ENCODE measurements around the gene CEACAM7.

The CEACAM7 gene

GRCh38 chr19:41705393-41706174 lies 17.5 kb upstream of the CEACAM7 start:
- no peaks in the 10 kb centered on the region for H3K79me2 ChIP-seq (ENCODE audit: insufficient read depth, low read length)
- no peak overlapping the region for H3K4me2 ChIP-seq (ENCODE audit: low read depth, low read length, poor library complexity, severe bottlenecking)
- no peaks in the 10 kb centered on the region for H3F3A ChIP-seq (ENCODE audit: insufficient read depth)
- no peak overlapping the region for H3K9ac ChIP-seq (ENCODE audit: low read length)
- H4K20me1 ChIP-seq (ENCODE audit: low read depth, low read length) = no peaks in the 10 kb centered on the region
- no peaks in the 10 kb centered on the region for H3K9me3 ChIP-seq (ENCODE audit: insufficient read depth, low read length)
- H3K9me2 ChIP-seq (replicated peaks; ENCODE audit: insufficient read depth, low read length) = no peaks in the 10 kb centered on the region
- H3K4me3 ChIP-seq (ENCODE audit: insufficient read depth, low read length, poor library complexity, severe bottlenecking) = no peak overlapping the region
- TF ChIP-seq EZH2phosphoT487 (conservative IDR thresholded peaks at IDR 0.05; ENCODE audit: low read length) (no peak), CTCF (IDR thresholded peaks at IDR 0.05; ENCODE audit: insufficient read depth, low read length, poor library complexity, severe bottlenecking) (no peak)
- H2AFZ ChIP-seq (ENCODE audit: low read depth, low read length, severe bottlenecking) = no peak overlapping the region
- no peaks in the 10 kb centered on the region for H3K27me3 ChIP-seq (ENCODE audit: low read length)
- H3K36me3 ChIP-seq (ENCODE audit: low read length) = no peaks in the 10 kb centered on the region
- H3K27ac ChIP-seq (ENCODE audit: low read depth, low read length) = no peak overlapping the region

GRCh38 chr19:41703602-41704293 lies 15.7 kb upstream of the CEACAM7 start:
- Histone ChIP-seq H3K79me2 (ENCODE audit: insufficient read depth, low read length) (no peaks in the 10 kb centered on the region), H4K20me1 (ENCODE audit: low read depth, low read length) (no peaks in the 10 kb centered on the region), H3K4me2 (ENCODE audit: low read depth, low read length, poor library complexity, severe bottlenecking) (no peak overlapping the region), H3K36me3 (ENCODE audit: low read length) (no peaks in the 10 kb centered on the region), H2AFZ (ENCODE audit: low read depth, low read length, severe bottlenecking) (no peak overlapping the region), H3K9me2 (replicated peaks; ENCODE audit: insufficient read depth, low read length) (no peaks in the 10 kb centered on the region), H3K27ac (ENCODE audit: low read depth, low read length) (no peak overlapping the region), H3K9me3 (ENCODE audit: insufficient read depth, low read length) (no peaks in the 10 kb centered on the region), H3K27me3 (ENCODE audit: low read length) (no peaks in the 10 kb centered on the region), H3K9ac (ENCODE audit: low read length) (no peak overlapping the region), H3K4me3 (ENCODE audit: insufficient read depth, low read length, poor library complexity, severe bottlenecking) (no peak overlapping the region), H3F3A (ENCODE audit: insufficient read depth) (no peaks in the 10 kb centered on the region)
- TF ChIP-seq EZH2phosphoT487 (conservative IDR thresholded peaks at IDR 0.05; ENCODE audit: low read length) (no peak), CTCF (IDR thresholded peaks at IDR 0.05; ENCODE audit: insufficient read depth, low read length, poor library complexity, severe bottlenecking) (no peak)

- no peaks in the 10 kb centered on the region for H3F3A ChIP-seq (ENCODE audit: insufficient read depth)
- H3K36me3 ChIP-seq (ENCODE audit: low read length) = no peaks in the 10 kb centered on the region
- no peak overlapping the region for H3K4me3 ChIP-seq (ENCODE audit: insufficient read depth, low read length, poor library complexity, severe bottlenecking)
- H4K20me1 ChIP-seq (ENCODE audit: low read depth, low read length) = no peaks in the 10 kb centered on the region
- no peak overlapping the region for H3K4me2 ChIP-seq (ENCODE audit: low read depth, low read length, poor library complexity, severe bottlenecking)
- H3K27ac ChIP-seq (ENCODE audit: low read depth, low read length) = no peak overlapping the region
- no peaks in the 10 kb centered on the region for H3K27me3 ChIP-seq (ENCODE audit: low read length)
- no peak for TF ChIP-seq CTCF (IDR thresholded peaks at IDR 0.05; ENCODE audit: insufficient read depth, low read length, poor library complexity, severe bottlenecking)
- no peak for TF ChIP-seq EZH2phosphoT487 (conservative IDR thresholded peaks at IDR 0.05; ENCODE audit: low read length)
- H3K79me2 ChIP-seq (ENCODE audit: insufficient read depth, low read length) = no peaks in the 10 kb centered on the region
- H2AFZ ChIP-seq (ENCODE audit: low read depth, low read length, severe bottlenecking) = no peak overlapping the region
- no peaks in the 10 kb centered on the region for H3K9me3 ChIP-seq (ENCODE audit: insufficient read depth, low read length)
- H3K9ac ChIP-seq (ENCODE audit: low read length) = no peak overlapping the region
- no peaks in the 10 kb centered on the region for H3K9me2 ChIP-seq (replicated peaks; ENCODE audit: insufficient read depth, low read length)
Observed at GRCh38 chr19:41702171-41702651, 14.1 kb upstream of the CEACAM7 start.

Measured in SU-DHL-6 (cell line).